Neural progenitor cell (in vitro differentiated cells): ENCODE data around the gene INVS. TPM values are rescaled to one million over a fixed set of nuclear protein-coding genes. Genes with fewer than 3 reads are reported as not detected.

ENCODE experiments used
- DNase-seq: peaks from one replicate; pipeline ENCODE4 v3.0.0-alpha.2; 2016; ENCODE audit warnings: low spot score
- H2AFZ ChIP-seq: fragments of 200-600 bp; sonication (generic); replicated peaks from 2 replicates; pipeline ENCODE4 v1.6.1; 2016; ENCODE audit warnings: antibody characterized with exemption
- H3F3A ChIP-seq: fragments of 200-600 bp; sonication (generic); 2 replicates; pipeline ENCODE4 v1.6.1; 2016; ENCODE audit warnings: antibody characterized with exemption, low read depth
- H3K27ac ChIP-seq: fragments of 200-600 bp; sonication (generic); 2 replicates; pipeline ENCODE4 v1.5.1; 2016; ENCODE audit warnings: mild to moderate bottlenecking
- H3K27me3 ChIP-seq: fragments of 200-600 bp; sonication (generic); 2 replicates; pipeline ENCODE4 v1.6.1; 2016; ENCODE audit warnings: mild to moderate bottlenecking, moderate library complexity
- H3K36me3 ChIP-seq: fragments of 200-600 bp; sonication (generic); 2 replicates; pipeline ENCODE4 v1.5.1; 2016
- H3K4me1 ChIP-seq: fragments of 200-600 bp; sonication (generic); 2 replicates; pipeline ENCODE4 v1.6.1; 2016; ENCODE audit warnings: mixed run types
- H3K4me2 ChIP-seq: fragments of 200-600 bp; sonication (generic); 2 replicates; pipeline ENCODE4 v1.6.1; 2016
- H3K4me3 ChIP-seq: fragments of 200-600 bp; sonication (generic); 2 replicates; pipeline ENCODE4 v1.5.1; 2016
- H3K79me2 ChIP-seq: fragments of 200-600 bp; sonication (generic); 2 replicates; pipeline ENCODE4 v1.6.1; 2016; ENCODE audit warnings: low read depth
- H3K9ac ChIP-seq: fragments of 200-600 bp; sonication (generic); 2 replicates; pipeline ENCODE4 v1.6.1; 2016
- H3K9me3 ChIP-seq: fragments of 200-600 bp; sonication (generic); 2 replicates; pipeline ENCODE4 v1.5.1; 2016; ENCODE audit warnings: low read depth
- H4K20me1 ChIP-seq: fragments of 200-600 bp; sonication (generic); 2 replicates; pipeline ENCODE4 v1.6.1; 2016; ENCODE audit warnings: low read depth
- H3K27ac Mint-ChIP-seq: 3 replicates; pipeline ENCODE4 v1.8.0; 2021; ENCODE audit warnings: mixed read lengths
- H3K27me3 Mint-ChIP-seq: 2 replicates; pipeline ENCODE4 v1.8.0; 2022; ENCODE audit warnings: low read depth, mild to moderate bottlenecking, inconsistent platforms, moderate library complexity, mixed read lengths; ENCODE audit not compliant: insufficient read depth
- H3K36me3 Mint-ChIP-seq: 3 replicates; pipeline ENCODE4 v1.8.0; 2021; ENCODE audit warnings: mixed read lengths
- H3K4me1 Mint-ChIP-seq: 3 replicates; pipeline ENCODE4 v1.8.0; 2021; ENCODE audit warnings: mixed read lengths
- H3K4me3 Mint-ChIP-seq: 3 replicates; pipeline ENCODE4 v1.8.0; 2021; ENCODE audit warnings: mild to moderate bottlenecking, moderate library complexity, mixed read lengths
- H3K9me3 Mint-ChIP-seq: 3 replicates; pipeline ENCODE4 v1.8.0; 2020; ENCODE audit warnings: mixed read lengths
- EZH2 ChIP-seq: fragments of 200-600 bp; sonication (generic); IDR thresholded peaks from 2 replicates; pipeline ENCODE4 v1.6.1; 2017; ENCODE audit warnings: antibody characterized with exemption, mild to moderate bottlenecking, moderate library complexity
- EZH2phosphoT487 ChIP-seq: fragments of 200-600 bp; sonication (generic); IDR thresholded peaks from 2 replicates; pipeline ENCODE4 v1.6.1; 2017; ENCODE audit warnings: antibody characterized with exemption
- total RNA-seq: library from RNA; depleted of rRNA; stranded (reverse); fragments of >200 nt; gene quantifications from 2 replicates; pipeline ENCODE4 v1.2.3, GENCODE V29; 2015; ENCODE audit warnings: low replicate concordance
- TF ChIP-seq, protein P1 (sequence below): fragments of 200-600 bp; sonication (generic); IDR thresholded peaks from 2 replicates; pipeline ENCODE4 v1.5.1; 2017; ENCODE audit warnings: antibody characterized with exemption, mild to moderate bottlenecking

INVS gene
- total RNA-seq, 1 donor from 2014 or later = 29.2 TPM

DNA sequence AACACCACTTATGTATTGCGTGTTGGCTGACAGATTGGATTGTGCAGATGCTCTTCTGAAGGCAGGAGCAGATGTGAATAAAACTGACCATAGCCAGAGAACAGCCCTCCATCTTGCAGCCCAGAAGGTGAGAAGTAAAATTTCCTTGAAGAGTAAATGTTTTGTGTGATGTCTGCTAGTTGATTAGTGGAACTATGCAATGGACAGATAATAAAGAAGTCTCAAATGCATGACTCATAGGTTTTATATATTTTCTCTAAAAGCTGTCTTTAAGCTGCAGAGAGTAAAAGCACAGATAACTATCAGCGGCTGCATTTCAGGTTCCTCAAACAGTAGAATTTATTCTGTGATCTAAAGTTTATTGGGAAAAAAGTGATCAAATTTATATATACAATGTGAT is 27.4 kb downstream of the INVS start:
- H3K4me1 ChIP-seq = no peaks in the 10 kb centered on the region
- no peaks in the 10 kb centered on the region for H3K9me3 ChIP-seq
- no peaks in the 10 kb centered on the region for H3K79me2 ChIP-seq
- H3K4me2 ChIP-seq = no peak overlapping the region
- H3K4me3 ChIP-seq = no peak overlapping the region
- Mint-ChIP-seq H3K27ac (no peak overlapping the region), H3K9me3 (no peaks in the 10 kb centered on the region), H3K4me1 (no peaks in the 10 kb centered on the region), H3K4me3 (no peak overlapping the region), H3K36me3 (peaks cover 13% of the 10 kb centered on the region), H3K27me3 (no peaks in the 10 kb centered on the region)
- no peaks in the 10 kb centered on the region for H3K36me3 ChIP-seq
- no peaks in the 10 kb centered on the region for H3K27me3 ChIP-seq
- DNase-seq = no peak
- TF ChIP-seq, protein P1, sequence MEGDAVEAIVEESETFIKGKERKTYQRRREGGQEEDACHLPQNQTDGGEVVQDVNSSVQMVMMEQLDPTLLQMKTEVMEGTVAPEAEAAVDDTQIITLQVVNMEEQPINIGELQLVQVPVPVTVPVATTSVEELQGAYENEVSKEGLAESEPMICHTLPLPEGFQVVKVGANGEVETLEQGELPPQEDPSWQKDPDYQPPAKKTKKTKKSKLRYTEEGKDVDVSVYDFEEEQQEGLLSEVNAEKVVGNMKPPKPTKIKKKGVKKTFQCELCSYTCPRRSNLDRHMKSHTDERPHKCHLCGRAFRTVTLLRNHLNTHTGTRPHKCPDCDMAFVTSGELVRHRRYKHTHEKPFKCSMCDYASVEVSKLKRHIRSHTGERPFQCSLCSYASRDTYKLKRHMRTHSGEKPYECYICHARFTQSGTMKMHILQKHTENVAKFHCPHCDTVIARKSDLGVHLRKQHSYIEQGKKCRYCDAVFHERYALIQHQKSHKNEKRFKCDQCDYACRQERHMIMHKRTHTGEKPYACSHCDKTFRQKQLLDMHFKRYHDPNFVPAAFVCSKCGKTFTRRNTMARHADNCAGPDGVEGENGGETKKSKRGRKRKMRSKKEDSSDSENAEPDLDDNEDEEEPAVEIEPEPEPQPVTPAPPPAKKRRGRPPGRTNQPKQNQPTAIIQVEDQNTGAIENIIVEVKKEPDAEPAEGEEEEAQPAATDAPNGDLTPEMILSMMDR = no peak
- no peak for TF ChIP-seq EZH2
- TF ChIP-seq EZH2phosphoT487 = no peak
- no peaks in the 10 kb centered on the region for H4K20me1 ChIP-seq
- no peaks in the 10 kb centered on the region for H3F3A ChIP-seq
- no peak overlapping the region for H3K27ac ChIP-seq
- H3K9ac ChIP-seq = no peak overlapping the region
- H2AFZ ChIP-seq = no peak overlapping the region

DNA sequence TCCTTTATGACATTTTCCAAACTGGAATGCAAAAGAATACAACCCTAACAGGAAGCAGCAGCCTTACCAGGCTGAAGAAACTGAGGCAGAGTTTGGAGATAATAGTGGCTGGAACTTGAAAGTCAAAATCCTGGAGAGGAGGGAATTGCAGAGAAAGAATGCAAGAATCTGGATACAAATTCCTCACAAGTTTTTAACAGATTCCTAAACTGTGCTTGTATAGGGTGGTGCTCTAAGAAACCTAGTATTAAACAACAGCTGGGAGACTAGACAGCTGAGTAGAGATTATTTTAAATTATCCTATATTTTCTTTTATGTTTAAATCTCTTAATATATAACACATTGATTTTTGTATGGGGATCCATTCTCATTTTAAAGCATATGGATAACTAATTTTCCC is 30.7 kb downstream of the INVS start:
- H3K4me1 Mint-ChIP-seq = no peaks in the 10 kb centered on the region

DNA sequence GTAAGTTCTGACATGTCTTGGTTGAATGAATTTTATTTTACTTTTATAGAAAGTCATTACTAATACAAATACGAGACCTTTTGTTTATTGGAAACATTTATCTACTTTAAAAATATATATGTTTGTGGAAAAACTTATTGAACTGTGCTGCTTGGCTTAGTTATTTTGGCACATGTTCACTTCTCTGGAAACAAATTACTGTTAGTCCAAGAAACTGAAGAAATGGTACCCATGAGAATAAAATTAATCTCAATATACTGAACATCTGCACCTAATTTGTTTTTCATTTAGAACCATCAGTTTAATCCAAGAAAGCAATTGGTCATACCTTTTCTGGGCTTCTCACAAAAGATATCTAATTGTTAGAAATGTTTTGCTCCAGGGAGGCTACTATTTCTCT is 32.2 kb downstream of the INVS start:
- H3K9me3 ChIP-seq = no peaks in the 10 kb centered on the region
- no peak overlapping the region for H3K27ac ChIP-seq
- Mint-ChIP-seq H3K4me3 (no peak overlapping the region), H3K36me3 (peaks cover 23% of the 10 kb centered on the region), H3K27me3 (no peaks in the 10 kb centered on the region), H3K9me3 (no peaks in the 10 kb centered on the region), H3K4me1 (no peaks in the 10 kb centered on the region), H3K27ac (no peak overlapping the region)
- H3K4me2 ChIP-seq = no peak overlapping the region
- no peaks in the 10 kb centered on the region for H4K20me1 ChIP-seq
- H3K4me1 ChIP-seq = no peaks in the 10 kb centered on the region
- no peaks in the 10 kb centered on the region for H3K79me2 ChIP-seq
- H3K4me3 ChIP-seq = no peak overlapping the region
- TF ChIP-seq EZH2phosphoT487 = no peak
- TF ChIP-seq, protein P1 = no peak
- no peak for TF ChIP-seq EZH2
- no peaks in the 10 kb centered on the region for H3F3A ChIP-seq
- no peak for DNase-seq
- no peaks in the 10 kb centered on the region for H3K36me3 ChIP-seq
- H3K27me3 ChIP-seq = no peaks in the 10 kb centered on the region
- no peak overlapping the region for H3K9ac ChIP-seq
- no peak overlapping the region for H2AFZ ChIP-seq

More for the DNA sequence above, 30.7 kb downstream of the INVS start:
- H4K20me1 ChIP-seq = no peaks in the 10 kb centered on the region
- H3K4me3 ChIP-seq = no peak overlapping the region
- no peak for DNase-seq
- no peak overlapping the region for H2AFZ ChIP-seq
- Mint-ChIP-seq H3K27ac (no peak overlapping the region), H3K4me3 (no peak overlapping the region), H3K27me3 (no peaks in the 10 kb centered on the region), H3K36me3 (peaks cover 25% of the 10 kb centered on the region), H3K9me3 (no peaks in the 10 kb centered on the region)
- H3K79me2 ChIP-seq = no peaks in the 10 kb centered on the region
- H3F3A ChIP-seq = no peaks in the 10 kb centered on the region
- no peak overlapping the region for H3K27ac ChIP-seq
- no peaks in the 10 kb centered on the region for H3K27me3 ChIP-seq
- no peak overlapping the region for H3K4me2 ChIP-seq
- no peaks in the 10 kb centered on the region for H3K9me3 ChIP-seq
- TF ChIP-seq, protein P1 = no peak
- TF ChIP-seq EZH2 (no peak), EZH2phosphoT487 (no peak)
- H3K4me1 ChIP-seq = no peaks in the 10 kb centered on the region
- H3K9ac ChIP-seq = no peak overlapping the region
- H3K36me3 ChIP-seq = no peaks in the 10 kb centered on the region
